GM12892 (cell line): ENCODE measurements around the gene HIPK1.

ENCODE experiments used
- DNase-seq: peaks from one replicate; pipeline ENCODE4 v3.0.0; 2011; ENCODE audit not compliant: insufficient read length
- FAIRE-seq: peaks from 2 replicates; lab custom pipeline; 2011; peaks lifted over from hg19 to GRCh38; lab: Jason Lieb, UNC
- POLR2A ChIP-seq: IDR thresholded peaks from 2 replicates; pipeline ENCODE4 v1.6.1; 2011; ENCODE audit warnings: low read depth, low read length, control low read depth
- POLR2AphosphoS5 ChIP-seq: IDR thresholded peaks from 2 replicates; pipeline ENCODE4 v1.6.1; 2011; ENCODE audit warnings: low read depth, low read length, control low read depth
- TAF1 ChIP-seq: IDR thresholded peaks from 2 replicates; pipeline ENCODE4 v1.6.1; 2011; ENCODE audit warnings: low read depth, mild to moderate bottlenecking, control low read depth, low read length, borderline replicate concordance

The HIPK1 gene

DNA sequence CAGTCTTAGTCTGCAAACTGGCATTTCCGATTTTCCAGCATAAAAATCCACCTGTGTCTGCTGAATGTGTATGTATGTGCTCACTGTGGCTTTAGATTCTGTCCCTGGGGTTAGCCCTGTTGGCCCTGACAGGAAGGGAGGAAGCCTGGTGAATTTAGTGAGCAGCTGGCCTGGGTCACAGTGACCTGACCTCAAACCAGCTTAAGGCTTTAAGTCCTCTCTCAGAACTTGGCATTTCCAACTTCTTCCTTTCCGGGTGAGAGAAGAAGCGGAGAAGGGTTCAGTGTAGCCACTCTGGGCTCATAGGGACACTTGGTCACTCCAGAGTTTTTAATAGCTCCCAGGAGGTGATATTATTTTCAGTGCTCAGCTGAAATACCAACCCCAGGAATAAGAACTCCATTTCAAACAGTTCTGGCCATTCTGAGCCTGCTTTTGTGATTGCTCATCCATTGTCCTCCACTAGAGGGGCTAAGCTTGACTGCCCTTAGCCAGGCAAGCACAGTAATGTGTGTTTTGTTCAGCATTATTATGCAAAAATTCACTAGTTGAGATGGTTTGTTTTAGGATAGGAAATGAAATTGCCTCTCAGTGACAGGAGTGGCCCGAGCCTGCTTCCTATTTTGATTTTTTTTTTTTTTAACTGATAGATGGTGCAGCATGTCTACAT is 47.6 kb downstream of the HIPK1 start:
- FAIRE-seq (no peak), DNase-seq (no peak)
- TF ChIP-seq POLR2AphosphoS5 (no peak), POLR2A (no peak), TAF1 (no peak)

- FAIRE-seq: no peak
- no peak for DNase-seq
- TF ChIP-seq POLR2AphosphoS5: no peak
- TF ChIP-seq POLR2A: no peak
- no peak for TF ChIP-seq TAF1
These were observed 48.8 kb downstream of the HIPK1 start for GRCh38 chr1:113977906-113978305.

GRCh38 chr1:113978863-113979702 is 50.0 kb downstream of the HIPK1 start, which contains the start of gene OLFML3:
TSS of gene OLFML3 (plus strand) at chr1:113979474. CDS start at chr1:113979517, 43 bp downstream.
- FAIRE-seq: peak; percentile 72

GRCh38 chr1:113980110-113980509 is 51.0 kb downstream of the HIPK1 start:
- no peak for TF ChIP-seq TAF1
- TF ChIP-seq POLR2A: no peak
- no peak for TF ChIP-seq POLR2AphosphoS5
- FAIRE-seq: no peak
- no peak for DNase-seq

More at GRCh38 chr1:113978863-113979702, 50.0 kb downstream of the HIPK1 start, which contains the start of gene OLFML3:
- TF ChIP-seq POLR2A (no peak), POLR2AphosphoS5 (no peak), TAF1 (no peak)
- peak; percentile 29 for DNase-seq

- DNase-seq (no peak), FAIRE-seq (no peak)
- no peak for TF ChIP-seq TAF1
- no peak for TF ChIP-seq POLR2A
- TF ChIP-seq POLR2AphosphoS5: no peak
These were observed 53.1 kb downstream of the HIPK1 start for GRCh38 chr1:113981962-113982931.

GRCh38 chr1:113982949-113983348 is 53.8 kb downstream of the HIPK1 start:
- FAIRE-seq (no peak), DNase-seq (no peak)
- TF ChIP-seq POLR2AphosphoS5 (no peak), TAF1 (no peak), POLR2A (no peak)

GRCh38 chr1:113983391-113983790 is 54.3 kb downstream of the HIPK1 start:
- FAIRE-seq: no peak
- no peak for TF ChIP-seq TAF1
- no peak for TF ChIP-seq POLR2AphosphoS5
- TF ChIP-seq POLR2A: no peak
- DNase-seq: no peak

DNA sequence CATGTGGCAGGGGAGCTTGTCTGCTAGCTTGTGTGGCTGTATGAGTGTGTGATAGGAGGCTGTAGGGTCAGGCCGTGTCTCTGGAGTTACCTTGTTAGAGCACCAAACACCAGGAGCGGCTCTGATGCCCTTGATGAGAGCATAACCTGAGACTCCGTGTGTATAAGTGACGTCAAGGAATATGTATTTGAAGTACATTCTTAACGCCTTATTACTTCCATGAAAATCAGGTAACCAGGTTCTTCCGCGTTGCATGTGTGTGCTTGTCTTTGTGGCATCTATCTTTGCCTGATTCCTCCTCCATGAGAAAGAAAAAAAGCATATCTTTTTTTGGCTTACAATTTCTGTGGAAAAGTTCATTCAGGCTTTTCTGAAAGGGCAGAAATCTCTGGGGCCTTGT is 54.7 kb downstream of the HIPK1 start:
- FAIRE-seq: no peak

GRCh38 chr1:113984710-113985109 is 55.6 kb downstream of the HIPK1 start:
- FAIRE-seq (no peak), DNase-seq (no peak)
- no peak for TF ChIP-seq POLR2AphosphoS5
- TF ChIP-seq TAF1: no peak
- no peak for TF ChIP-seq POLR2A

More for the DNA sequence above, 54.7 kb downstream of the HIPK1 start:
- no peak for TF ChIP-seq POLR2A
- TF ChIP-seq POLR2AphosphoS5: no peak
- TF ChIP-seq TAF1: no peak
- no peak for DNase-seq

GRCh38 chr1:113986802-113987201 is 57.7 kb downstream of the HIPK1 start:
- FAIRE-seq (no peak), DNase-seq (no peak)
- TF ChIP-seq TAF1 (no peak), POLR2AphosphoS5 (no peak), POLR2A (no peak)
